Measurements from ENCODE around the gene SPARCL1. TPM values are rescaled to one million over a fixed set of nuclear protein-coding genes. Genes with fewer than 3 reads are reported as not detected.
A peak's percentile ranks its signal among the peaks of the same experiment; 100 is the strongest.

SPARCL1 gene
- total RNA-seq, 4 donors from 2014 or later = 438 to 1,726 (median 559) TPM

- TF ChIP-seq, protein P1, sequence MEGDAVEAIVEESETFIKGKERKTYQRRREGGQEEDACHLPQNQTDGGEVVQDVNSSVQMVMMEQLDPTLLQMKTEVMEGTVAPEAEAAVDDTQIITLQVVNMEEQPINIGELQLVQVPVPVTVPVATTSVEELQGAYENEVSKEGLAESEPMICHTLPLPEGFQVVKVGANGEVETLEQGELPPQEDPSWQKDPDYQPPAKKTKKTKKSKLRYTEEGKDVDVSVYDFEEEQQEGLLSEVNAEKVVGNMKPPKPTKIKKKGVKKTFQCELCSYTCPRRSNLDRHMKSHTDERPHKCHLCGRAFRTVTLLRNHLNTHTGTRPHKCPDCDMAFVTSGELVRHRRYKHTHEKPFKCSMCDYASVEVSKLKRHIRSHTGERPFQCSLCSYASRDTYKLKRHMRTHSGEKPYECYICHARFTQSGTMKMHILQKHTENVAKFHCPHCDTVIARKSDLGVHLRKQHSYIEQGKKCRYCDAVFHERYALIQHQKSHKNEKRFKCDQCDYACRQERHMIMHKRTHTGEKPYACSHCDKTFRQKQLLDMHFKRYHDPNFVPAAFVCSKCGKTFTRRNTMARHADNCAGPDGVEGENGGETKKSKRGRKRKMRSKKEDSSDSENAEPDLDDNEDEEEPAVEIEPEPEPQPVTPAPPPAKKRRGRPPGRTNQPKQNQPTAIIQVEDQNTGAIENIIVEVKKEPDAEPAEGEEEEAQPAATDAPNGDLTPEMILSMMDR (IDR thresholded peaks at IDR 0.05) = no peak
- ATAC-seq (ENCODE audit: low FRiP score) (no peak), DNase-seq (ENCODE audit: low spot score) (no peak)
Measured at GRCh38 chr4:87566276-87566675, 37.1 kb upstream of the SPARCL1 start.

- TF ChIP-seq, protein P1 (IDR thresholded peaks at IDR 0.05) = no peak
- no peak for ATAC-seq (ENCODE audit: low FRiP score)
Measured at GRCh38 chr4:87565746-87566145, 36.6 kb upstream of the SPARCL1 start.

DNA sequence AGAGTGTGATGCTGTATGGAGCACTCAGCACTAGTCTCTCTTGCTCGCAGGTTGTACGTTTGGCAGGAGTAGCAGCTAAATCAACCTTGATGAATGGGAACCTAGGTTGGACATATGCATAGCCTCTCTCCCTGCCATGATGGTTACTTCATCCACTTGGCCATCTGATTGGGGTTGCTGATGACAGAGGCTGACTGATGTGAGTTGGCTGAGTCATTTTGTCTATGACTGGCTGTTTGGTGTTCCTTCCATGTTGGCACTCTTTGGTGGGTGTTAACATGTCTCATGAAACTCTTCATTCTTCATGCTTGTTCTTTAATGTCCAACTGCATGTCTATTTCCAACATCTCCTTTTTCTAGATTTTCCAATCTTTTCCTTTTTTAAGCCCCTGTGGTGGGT lies 31.6 kb upstream of the SPARCL1 start:
- ATAC-seq (ENCODE audit: low FRiP score) (no peak), DNase-seq (ENCODE audit: low spot score) (no peak)
- TF ChIP-seq, protein P1 (IDR thresholded peaks at IDR 0.05) = no peak

More at GRCh38 chr4:87565746-87566145, 36.6 kb upstream of the SPARCL1 start:
- DNase-seq (ENCODE audit: low spot score) = no peak

DNA sequence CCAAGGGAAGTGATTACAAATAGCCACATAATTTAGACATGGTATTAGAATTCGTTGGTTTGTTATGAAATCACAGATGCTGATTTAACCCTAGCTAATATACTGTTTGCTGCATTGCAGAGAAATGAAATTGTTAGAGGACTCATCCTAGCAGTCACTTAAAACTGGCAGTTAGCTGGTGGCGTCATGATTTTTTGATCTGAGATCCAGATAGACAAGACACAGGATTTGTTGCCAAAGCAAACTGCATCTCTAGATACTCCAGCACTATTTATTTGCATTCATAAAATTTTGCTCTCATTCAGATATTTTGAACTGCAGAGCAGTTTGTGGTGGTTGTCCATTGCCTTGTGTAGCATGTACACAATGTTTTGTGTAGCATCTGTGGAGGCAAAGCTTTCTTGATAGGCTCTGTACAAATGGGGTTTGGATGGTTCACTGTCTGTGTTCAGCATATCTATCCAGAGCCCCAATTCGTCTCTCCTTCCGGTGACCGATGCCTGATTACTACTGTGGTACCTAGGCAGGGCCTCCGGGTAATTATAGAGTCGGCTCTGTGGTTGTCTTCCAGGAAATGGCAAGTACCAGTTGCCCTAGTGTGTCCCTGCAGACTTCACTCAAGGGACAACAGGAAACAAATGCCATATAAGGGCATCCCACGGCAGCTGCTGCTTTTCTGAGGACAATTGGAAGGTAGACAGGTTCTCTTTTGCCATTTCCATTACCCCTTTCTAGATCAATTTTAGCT lies 30.1 kb upstream of the SPARCL1 start:
- ATAC-seq (ENCODE audit: low FRiP score) = no peak
- DNase-seq (ENCODE audit: low spot score) = no peak
- TF ChIP-seq, protein P1 (IDR thresholded peaks at IDR 0.05) = no peak

- DNase-seq (ENCODE audit: low spot score) (no peak), ATAC-seq (ENCODE audit: low FRiP score) (no peak)
Measured at GRCh38 chr4:87557348-87557747, 28.2 kb upstream of the SPARCL1 start.

GRCh38 chr4:87555773-87556619 lies 26.8 kb upstream of the SPARCL1 start:
- TF ChIP-seq, protein P1 (IDR thresholded peaks at IDR 0.05) = no peak
- DNase-seq (ENCODE audit: low spot score) = no peak
- peak; percentile 96 for ATAC-seq (ENCODE audit: low FRiP score)

More at GRCh38 chr4:87557348-87557747, 28.2 kb upstream of the SPARCL1 start:
- TF ChIP-seq, protein P1 (IDR thresholded peaks at IDR 0.05) = no peak
